NK-92 treated with Interleukin-12 subunit alpha and Interleukin-12 subunit beta, amount 100 ng/mL, for 24 hours (cell line): Measurements from ENCODE around the gene ANG.
"Not testable (repeated sequence)": the region's sequence is repeated elsewhere in the genome, so short reads cannot be mapped to it uniquely, and the experiment has no call there.

ENCODE experiments used
- DNase-seq: peaks from one replicate; lab custom pipeline; 2025; lab: John Stamatoyannopoulos, UW

The ANG gene

DNA sequence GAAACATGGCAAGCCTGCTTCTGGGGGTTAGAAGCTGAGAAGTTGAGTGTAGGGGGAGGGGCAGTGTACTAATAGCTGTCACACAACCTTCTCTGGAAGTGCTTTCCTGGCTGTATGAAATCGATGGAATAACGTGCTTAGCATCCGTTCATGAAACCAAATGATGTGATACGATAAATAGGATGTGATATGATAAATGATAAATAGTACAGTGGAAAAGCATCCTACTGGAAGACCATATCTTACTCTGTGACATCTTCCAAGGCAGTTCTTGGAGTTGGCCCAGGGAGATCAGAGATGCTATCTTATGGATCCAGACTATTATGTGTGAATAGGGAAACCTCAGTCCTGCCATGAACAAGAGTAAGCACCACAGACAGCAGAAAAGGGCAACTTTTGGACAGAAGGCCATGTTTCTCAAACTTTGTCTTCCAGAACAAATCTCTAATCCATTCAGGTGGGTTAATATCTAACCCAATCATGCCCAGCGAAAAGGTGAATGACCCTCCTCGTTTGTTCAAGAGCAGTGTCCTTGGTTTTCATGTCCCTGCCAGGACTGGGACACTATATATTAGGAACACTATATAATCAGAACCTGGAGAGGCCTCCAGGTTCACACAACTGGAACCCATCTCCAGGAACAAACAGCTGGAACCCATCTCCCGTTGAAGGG is at the start of gene ANG:
ANG (plus strand) TSS at position 598 of the 673 bp plus-strand sequence. CDS start 4,801 bp downstream, outside the sequence.
- no peak for DNase-seq

DNA sequence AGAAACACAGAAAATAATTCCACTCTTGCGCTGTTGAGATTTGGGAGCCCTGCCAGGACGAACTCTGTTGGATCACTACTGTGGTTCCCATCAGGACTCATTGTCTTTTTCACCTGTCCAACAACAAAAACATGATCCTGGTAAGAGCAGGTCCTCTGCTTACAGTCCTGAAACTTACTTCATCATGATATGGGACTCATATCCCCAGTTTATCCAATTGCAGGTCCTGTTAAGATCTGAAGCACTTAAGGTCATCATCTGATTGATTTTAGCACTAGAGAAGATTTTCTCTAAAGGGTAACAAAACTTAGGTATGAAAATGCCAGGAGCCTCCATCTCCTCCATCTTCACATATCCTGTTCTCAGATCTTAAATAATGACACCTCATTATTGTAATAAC is 47.0 kb upstream of the ANG start, which contains the start of gene OR6S1:
OR6S1 (minus strand) TSS at position 101 of the 400 bp plus-strand sequence; CDS start at position 101, 0 bp downstream.
- no peak for DNase-seq

DNA sequence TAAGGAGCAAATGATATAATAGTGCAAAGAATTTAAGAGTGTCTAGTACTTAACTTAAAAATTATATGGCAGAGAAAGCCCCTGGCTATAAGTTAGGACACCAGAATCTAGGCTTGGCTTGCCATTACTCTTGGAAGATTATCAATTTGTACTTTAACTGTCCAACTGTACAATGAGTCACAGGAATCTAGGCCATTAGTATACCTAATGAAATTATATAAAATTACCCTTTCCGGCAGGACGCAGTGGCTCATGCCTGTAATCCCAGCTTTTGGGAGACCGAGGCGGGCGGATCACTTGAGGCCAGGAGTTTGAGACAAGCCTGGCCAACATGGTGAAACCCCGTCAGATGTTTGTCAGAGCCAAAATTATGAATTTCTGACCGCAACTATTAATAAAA is 46.4 kb upstream of the ANG start:
- DNase-seq, result no peak

DNA sequence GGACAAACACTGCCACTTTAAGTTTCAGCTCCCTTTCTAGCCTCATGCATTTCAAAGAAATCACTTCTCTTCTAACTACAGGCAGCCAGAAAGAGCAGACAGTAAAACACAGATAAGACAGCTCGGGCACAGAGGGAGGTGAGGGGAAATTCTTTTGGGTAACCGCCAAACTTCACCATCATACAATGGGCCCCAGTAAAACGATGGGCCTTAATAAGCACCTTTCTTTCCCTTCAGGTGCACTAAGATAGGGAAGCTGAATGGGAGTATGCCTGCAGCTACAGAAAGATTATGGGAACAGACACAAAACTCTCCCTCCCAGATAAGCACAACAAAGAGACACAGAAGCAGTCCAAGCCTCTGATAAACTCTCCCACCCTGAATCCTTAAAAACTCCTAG is 45.8 kb upstream of the ANG start:
- not testable (repeated sequence) for DNase-seq

DNA sequence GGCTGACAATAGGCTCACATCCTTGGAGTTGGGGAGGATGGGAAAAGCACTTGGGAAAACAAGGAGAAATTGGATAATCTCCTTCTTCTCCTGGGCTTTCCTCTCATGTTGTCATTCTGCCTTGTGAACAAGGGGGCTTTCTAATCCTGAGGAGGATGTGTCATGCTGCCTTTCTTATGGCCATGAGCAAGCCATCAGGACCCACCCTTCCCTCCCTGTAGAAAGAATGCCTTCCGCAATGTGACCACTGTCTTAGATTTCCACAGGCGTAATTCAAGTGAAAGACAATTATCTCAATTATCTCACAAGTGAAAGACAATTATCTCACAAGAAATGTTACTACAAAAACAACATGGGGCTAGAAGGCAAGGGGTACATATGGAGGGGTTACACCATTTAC is 44.0 kb upstream of the ANG start:
- no peak for DNase-seq

DNA sequence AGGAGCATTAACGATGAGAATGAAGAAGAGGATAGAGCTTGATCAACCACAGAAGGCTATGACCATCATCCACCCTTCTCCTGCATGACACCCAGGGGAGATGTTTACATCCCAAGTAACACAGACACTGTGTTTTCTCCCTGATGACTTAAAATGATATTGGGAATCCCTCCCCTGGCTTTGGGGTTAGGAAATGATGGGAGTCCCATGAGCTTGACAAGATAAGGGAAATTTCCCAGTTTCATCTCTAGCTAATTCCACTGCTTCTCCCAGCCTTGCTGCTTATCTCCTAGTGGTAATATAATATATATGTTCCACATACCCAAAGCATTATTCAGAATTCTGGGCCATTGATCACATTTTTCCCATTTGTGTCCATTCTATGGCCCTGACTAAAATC is 43.1 kb upstream of the ANG start:
- DNase-seq, result no peak

DNA sequence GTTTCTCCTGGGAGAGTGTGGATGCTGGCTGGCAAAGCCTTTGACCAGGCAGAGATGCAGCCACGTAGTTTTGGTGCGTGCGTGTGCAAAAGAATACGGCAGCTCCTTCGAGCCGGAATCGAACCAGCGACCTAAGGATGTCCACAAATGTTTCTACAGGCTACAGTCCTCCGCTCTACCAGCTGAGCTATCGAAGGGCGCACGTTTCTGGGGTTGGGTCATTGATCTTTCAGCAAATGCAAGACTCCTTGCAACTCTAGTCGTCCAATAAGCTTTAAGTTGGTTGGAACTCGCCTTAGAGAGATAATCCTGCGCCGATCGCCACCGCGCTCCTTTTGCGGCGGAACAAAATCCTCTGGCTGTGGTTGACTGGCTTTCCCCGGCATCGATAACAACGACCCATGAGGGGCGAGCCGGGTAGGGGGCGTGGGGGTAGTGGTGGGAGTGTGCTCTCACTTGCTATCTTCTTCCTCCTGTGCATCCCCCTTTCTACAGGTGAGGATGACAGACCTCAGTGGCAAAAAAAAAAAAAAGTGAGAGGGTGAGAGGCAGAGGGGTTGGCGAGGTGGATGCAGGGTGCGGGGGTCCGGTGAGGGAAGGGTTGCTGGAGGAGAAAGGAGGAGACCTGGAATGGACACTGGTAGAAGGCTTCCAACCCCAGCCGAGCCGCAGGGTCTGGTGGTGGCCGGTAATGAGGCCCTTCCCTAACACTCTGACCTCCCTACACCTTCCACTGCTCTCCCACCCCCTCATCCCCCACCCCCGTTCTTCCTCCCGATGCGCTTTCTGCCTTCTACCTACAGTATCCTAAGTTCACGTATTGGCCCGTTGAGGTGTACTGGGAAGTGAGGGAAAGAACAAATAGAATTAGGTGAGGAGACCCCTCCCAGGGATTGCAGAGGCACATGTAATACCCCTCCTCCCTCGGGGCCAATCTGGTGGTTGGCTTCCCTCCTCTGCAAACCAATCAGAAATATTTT is 35.3 kb upstream of the ANG start:
- DNase-seq, result no peak

DNA sequence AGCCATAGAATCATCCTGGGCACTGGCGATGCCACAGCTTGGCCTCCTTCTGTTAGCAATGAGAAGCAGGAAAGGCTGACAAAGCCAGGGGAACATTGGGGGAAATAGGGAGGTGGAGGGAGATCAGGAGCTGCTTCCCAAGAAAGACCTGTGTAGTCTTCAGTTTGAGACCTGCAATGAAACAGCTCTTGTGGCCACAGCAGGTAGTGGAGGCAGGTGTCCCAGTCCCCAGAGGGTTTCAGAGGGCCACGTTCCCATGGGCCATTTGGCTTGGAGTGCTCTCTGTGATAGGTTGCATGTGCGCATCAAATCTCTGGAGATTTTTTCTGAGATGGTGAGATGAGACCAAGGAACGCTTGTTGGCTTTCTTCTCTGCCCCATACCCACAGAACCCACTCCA is 32.7 kb upstream of the ANG start:
- no peak for DNase-seq

DNA sequence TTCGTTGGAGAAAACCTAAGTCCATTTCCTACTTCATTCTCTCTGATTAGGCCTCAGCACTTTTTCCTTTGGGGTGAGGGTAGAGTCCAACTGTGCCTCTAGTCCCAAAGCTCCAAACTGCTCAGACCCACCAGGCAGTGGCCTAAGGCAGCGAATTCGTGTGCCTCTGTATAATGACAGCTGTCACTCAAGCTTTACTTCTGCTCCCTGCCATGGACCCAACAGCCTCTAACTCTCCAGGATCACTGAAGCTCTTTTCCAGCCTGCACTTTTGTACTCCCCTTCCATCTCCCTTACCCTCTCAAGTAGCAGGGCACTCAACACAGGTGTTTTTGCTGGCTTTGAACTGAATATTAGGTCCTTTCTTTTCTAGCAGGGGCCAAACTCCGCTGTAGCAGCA is 32.3 kb upstream of the ANG start:
- no peak for DNase-seq

DNA sequence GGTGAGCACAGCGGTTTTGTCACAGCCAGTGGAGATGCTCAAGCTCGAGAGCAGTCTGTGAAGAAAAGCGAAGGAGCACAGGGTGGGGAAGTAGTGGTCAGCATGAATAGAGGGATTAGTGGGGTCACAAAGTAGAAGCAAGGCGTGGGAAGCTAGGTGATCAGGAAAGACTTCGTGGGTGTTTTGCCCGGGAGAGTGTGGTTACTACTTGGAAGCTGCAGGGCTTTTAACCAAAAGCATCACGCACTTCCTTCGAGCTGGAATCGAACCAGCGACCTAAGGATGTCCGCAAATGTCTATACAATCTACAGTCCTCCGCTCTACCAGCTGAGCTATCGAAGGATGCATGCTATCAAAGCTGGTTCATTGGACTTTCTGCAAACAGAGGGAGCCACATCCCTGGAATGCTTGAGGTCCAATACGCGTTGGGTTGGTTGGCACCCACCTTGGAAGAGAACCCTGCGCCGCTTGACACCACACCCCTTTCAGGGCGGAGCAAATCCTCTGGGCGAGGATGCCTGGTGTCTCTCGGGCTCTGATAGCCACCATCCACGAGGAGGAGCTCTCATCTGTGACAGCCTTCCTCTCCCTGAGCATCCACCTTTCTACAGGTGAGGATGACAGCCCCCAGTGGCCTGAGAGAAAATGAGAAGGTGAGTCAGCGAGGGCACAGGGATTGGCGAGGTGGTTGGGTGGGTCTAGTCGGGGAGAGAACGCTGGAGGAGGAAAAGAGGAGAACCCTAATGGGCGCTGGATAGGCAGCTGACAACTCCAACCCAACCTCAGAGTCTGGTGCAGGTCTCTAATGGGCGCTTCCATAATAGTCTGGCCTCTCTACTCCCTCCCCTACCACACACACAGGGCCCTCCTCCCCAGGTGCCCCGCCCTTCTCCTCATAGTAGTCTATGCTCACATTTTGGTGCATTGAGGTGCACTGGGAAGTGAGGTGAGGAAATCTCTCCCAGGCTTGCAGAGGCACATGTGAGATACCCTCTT is 31.1 kb upstream of the ANG start:
- DNase-seq, result no peak

DNA sequence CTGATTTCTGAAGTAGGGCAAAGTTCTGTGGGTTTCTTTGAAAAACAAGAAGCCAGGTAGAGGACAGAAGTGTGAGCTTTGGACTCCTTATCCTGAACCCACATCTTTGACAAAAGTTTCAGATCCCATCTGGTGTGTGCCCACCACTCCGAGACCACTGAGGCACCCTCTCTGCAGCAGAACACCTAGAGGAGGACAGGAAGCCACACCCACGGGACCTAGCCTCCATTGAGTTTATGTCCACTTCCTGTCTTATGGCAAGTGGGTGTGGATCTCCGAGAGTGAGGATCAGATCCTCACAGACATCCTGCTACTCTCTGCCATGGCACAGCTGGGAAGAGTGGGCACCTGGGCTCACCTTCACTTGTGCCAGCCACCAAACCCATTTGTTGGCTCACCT is 30.3 kb upstream of the ANG start:
- no peak for DNase-seq

DNA sequence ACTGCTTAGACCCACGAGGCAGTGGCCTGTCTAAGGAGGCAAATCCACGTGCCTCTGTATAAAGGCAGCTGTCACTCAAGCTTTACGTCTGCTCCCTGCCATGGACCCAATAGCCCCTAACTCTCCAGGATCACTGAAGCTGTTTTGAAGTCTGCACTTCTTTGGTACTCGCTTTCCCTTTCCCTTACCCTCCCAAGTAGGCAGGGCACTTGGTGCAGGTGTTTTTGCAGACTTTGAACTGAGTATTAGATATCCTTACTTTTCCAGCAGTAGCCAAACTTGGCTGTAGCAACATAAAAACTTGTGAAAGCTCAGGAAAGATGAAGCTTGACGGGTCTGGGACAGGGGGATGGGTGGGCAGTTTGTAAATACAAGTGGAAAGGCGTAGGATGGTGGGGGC is 29.2 kb upstream of the ANG start:
- no peak for DNase-seq

DNA sequence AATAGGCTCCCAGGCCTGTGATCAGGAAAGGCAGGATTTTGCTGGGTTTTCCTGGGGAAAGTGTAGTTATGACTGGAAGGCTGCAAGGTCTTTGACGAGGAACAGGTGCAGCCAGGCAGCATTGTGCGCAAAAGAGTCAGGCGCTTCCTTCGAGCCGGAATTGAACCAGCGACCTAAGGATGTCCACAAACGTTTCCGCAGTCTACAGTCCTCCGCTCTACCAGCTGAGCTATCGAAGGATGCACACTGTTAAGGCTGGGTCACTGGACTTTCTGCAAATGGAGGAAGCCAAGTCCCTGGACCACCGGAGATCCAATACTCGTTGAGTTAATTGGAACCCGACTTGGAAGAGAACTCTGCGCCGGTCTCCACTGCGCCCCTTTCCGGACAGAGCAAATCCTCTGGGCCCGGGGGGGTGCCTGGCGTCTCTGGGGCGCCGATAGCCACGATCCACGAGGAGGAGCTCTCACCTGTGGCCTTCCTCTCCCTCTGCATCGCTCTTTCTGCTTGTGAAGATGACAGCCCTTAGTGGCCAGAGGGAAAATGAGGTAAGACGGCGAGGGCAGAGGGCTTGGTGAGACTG is 28.7 kb upstream of the ANG start:
- no peak for DNase-seq

DNA sequence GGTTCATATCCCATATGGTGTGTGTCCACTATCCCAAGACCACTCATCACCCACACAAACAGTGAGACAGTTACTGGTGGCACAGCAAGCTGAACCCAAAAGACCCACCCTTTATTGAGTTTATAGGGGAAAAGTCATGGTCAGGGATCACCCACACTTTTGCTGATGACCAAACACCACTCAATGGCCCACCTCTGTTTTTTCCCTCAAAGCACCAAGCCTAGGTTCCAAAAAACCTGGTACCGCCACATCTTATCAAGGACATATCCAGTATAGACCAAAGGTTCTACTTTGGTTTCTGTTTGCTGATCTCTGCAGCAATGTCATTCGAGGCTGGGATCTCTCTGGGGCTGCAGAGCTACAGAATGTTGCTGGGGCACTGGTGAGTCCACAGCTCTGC is 27.4 kb upstream of the ANG start:
- DNase-seq, result no peak

DNA sequence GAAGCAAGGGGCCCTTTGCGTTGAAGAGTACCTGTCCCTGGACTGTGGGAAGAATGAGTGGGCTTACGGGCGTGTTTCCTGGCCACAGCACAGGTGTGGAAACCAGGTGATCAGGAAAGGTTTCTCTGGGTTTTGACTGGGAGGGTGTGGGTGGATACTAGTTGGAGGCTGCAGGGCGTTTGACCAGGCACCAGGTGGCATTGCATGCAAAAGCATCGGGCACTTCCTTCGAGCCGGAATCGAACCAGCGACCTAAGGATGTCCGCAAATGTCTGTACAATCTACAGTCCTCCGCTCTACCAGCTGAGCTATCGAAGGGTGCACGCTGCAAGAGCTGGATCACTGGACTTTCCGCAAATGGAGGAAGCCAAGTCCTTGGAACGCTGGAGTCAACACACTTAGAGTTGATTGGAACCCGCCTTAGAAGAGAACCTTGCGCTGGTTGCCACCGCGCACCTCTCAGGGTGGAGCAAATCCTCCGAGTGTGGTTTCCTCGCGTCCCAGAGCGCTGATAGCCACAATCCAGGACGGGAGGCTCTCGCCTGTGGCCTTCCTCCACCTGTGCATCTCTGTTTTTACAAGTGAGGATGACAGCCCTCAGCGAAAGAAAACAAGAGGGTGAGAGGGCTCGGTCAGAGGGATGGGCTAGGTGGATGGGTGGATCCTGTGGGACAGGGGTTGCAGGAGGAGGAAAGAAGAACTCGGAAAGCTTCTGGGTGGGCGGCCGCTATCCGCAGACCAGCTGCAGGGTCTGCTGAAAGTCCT is 25.4 kb upstream of the ANG start:
- no peak for DNase-seq

DNA sequence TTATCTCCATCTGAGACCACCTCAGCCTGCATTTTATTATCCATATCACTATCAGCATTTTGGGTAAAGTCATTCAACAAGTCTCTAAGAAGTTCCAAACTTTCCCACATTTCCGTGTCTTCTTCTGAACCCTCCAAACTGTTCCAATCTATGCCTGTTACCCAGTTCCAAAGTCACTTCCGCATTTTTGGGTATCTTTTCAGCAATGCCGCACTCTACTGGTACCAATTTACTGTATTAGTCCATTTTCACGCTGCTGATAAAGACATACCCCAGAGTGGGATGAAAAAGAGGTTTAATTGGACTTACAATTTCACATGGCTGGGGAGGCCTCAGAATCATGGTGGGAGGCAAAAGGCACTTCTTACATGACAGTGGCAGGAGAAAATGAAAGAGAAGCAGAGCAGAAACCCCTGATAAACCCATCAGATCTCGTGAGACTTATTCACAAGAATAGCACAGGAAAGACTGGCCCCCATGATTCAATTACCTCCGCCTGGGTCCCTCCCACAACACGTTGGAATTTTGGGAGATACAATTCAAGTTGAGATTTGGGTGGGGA is 22.1 kb upstream of the ANG start:
- DNase-seq, result not testable (repeated sequence)

DNA sequence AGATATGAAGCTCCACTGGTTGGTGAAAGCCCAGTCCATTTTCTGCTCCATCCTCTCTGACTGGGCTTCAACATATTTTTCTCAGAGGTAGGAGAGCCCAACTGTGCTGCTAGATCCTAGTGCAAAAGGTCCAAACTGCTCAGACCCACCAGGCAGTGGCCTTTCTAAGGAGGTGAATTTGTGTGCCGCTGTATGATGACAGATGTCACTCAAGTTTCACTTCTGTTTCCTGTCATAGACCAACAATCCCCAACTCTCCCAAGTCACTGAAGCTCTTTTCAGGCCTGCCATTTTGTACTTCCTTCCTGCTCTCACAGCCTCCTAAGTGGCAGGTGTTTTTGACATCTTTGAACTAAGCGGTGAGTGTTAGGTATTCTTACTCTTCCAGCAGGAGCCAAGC is 20.6 kb upstream of the ANG start:
- no peak for DNase-seq

DNA sequence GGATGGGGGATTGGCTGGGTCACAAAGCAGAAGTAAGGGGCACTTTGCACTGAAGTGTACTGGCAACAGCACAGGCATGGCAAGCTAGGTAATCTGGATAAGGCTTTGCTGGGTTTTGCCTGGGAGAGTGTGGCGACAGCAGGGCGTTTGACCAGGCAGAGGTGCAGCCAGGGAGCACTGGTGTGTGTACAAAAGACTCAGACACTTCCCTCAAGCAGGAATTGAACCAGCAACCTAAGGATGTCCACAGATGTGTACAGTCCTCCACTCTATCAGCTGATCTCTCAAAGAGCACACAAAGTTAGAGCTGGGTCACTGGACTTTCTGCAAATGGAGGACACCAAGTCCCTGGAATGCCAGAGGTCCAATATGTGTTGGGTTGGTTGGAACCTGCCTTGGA is 19.6 kb upstream of the ANG start:
- no peak for DNase-seq

DNA sequence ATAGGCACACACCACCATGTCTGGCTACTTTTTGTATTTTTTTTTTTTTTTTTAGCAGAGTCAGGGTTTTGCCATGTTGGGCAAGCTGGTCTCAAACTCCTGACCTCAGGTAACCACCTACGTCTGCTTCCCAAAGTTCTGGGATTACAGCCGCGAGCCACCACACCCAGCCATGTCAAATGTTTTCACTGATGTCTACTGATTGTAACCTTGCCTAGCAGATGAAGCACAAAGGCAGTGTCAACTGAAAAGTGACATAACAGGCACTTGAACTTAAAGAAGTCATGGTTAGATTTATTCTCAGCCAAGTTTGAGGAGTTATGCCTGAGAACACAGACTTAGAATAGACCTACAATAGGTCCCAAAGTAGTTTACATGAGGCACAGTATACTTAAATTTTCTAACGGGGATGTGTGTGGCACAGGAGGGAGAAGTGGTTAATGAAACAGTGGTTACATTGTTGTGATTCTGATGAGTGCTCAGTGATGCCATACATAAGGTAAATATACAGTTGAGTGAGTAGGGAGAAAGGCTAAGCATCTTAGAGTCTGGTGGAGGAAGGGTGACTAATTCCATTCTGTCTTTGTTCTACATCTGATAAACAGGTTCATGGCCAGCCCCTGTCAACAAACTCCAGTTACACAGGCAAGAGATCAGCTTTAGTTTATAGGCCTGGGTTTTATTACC is 16.8 kb upstream of the ANG start:
- DNase-seq, result no peak

DNA sequence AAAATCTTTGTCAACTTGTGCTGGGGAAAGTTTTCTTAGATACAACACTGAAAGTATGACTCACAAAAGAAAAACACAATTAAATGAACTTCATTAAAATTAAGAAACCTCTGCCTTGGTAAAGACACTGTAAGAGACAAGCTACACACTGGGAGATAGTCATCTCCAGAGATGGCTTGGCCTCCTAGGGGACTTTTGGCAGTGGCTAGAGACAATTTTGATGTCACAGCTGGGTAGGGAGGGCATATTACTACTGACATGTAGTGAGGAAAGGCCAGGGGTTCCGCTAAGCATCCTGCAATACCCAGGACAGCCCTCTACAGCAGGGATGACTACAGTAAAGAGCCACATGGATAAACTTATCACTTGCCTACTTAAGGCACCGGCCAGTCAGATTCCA is 12.9 kb upstream of the ANG start:
- no peak for DNase-seq
